A549 (cell line): ENCODE measurements around the gene PSMB5. TPM values are rescaled to one million over a fixed set of nuclear protein-coding genes. Genes with fewer than 3 reads are reported as not detected.

Experiments used
- ATAC-seq, 2 experiments: fragments of 200-7000 bp in 1 of 2; fragments of >200 bp in 1 of 2; cut with Nextera tagmentation in 1 of 2; cut with Tn5 transposase in 1 of 2; 3 replicates each; pipeline versions ENCODE4 v1.8.0 to v1.9.1; 2018 to 2020; ENCODE audit warnings: mild to moderate bottlenecking in 1 of 2, moderate library complexity in 1 of 2
- CTCF ChIA-PET: fragments of 300-600 bp; sonication (Branson Sonifier 250); formaldehyde crosslinking; extraction: SDS; loops from one replicate; lab custom pipeline; 2021; ENCODE audit warnings: antibody characterized with exemption, inconsistent platforms; lab: Yijun Ruan, JAX
- POLR2A ChIA-PET: fragments of 350-600 bp; formaldehyde crosslinking; extraction: SDS; loops from one replicate; lab custom pipeline; 2021; ENCODE audit warnings: antibody characterized with exemption, inconsistent platforms; lab: Yijun Ruan, JAX
- DNase-seq, 2 experiments: peaks; one replicate each; pipeline versions ENCODE4 v3.0.0 to v3.0.0-alpha.2; 2011 to 2016; ENCODE audit warnings: low read depth in 1 of 2, low spot score in 1 of 2
- FAIRE-seq: peaks from 2 replicates; lab custom pipeline; 2011; peaks lifted over from hg19 to GRCh38; lab: Jason Lieb, UNC
- H3K27ac ChIP-seq, 2 experiments: fragments of >200 bp; sonication (Bioruptor Twin); formaldehyde crosslinking; 3 replicates each; pipeline ENCODE4 v1.5.1; 2016 to 2017
- H3K4me1 ChIP-seq: fragments of >200 bp; sonication (Bioruptor Twin); formaldehyde crosslinking; 3 replicates; pipeline ENCODE4 v1.6.1; 2016
- H3K4me2 ChIP-seq: fragments of >200 bp; sonication (Bioruptor Twin); formaldehyde crosslinking; 3 replicates; pipeline ENCODE4 v1.6.1; 2016
- H3K4me3 ChIP-seq: fragments of >200 bp; sonication (Bioruptor Twin); formaldehyde crosslinking; 3 replicates; pipeline ENCODE4 v1.5.1; 2016
- H3K9me3 ChIP-seq: fragments of >200 bp; sonication (Bioruptor Twin); formaldehyde crosslinking; 3 replicates; pipeline ENCODE4 v1.6.1; 2016
- BHLHE40 ChIP-seq: IDR thresholded peaks from 2 replicates; pipeline ENCODE4 v1.6.1; 2012; ENCODE audit warnings: low read depth, low read length, inconsistent platforms
- CBX2 ChIP-seq: fragments of 200-600 bp; sonication (generic); IDR thresholded peaks from 2 replicates; pipeline ENCODE4 v1.6.1; 2016; ENCODE audit warnings: low read depth, mild to moderate bottlenecking, borderline replicate concordance
- CTCF ChIP-seq: fragments of >200 bp; sonication (Bioruptor Twin); formaldehyde crosslinking; IDR thresholded peaks from 3 replicates; pipeline ENCODE4 v1.5.1; 2016
- ELK1 ChIP-seq: fragments of 150-350 bp; IDR thresholded peaks from 2 replicates; pipeline ENCODE4 v1.6.1; 2014; ENCODE audit warnings: low read depth, mild to moderate bottlenecking, low read length
- ESRRA ChIP-seq: fragments of 150-350 bp; IDR thresholded peaks from 2 replicates; pipeline ENCODE4 v1.6.1; 2014; ENCODE audit warnings: mild to moderate bottlenecking, low read length, borderline replicate concordance
- FOSB ChIP-seq: fragments of 250-450 bp; sonication (Bioruptor Pico); IDR thresholded peaks from 2 replicates; pipeline ENCODE4 v1.5.0; 2020; ENCODE audit warnings: mild to moderate bottlenecking, moderate library complexity
- FOXS1 ChIP-seq: fragments of 250-450 bp; sonication (Bioruptor Pico); IDR thresholded peaks from 2 replicates; pipeline ENCODE4 v1.5.0; 2020; ENCODE audit warnings: mild to moderate bottlenecking, moderate library complexity
- GATA3 ChIP-seq: IDR thresholded peaks from 2 replicates; pipeline ENCODE4 v1.6.1; 2012; ENCODE audit warnings: borderline replicate concordance
- HDAC2 ChIP-seq: fragments of 200-600 bp; sonication (generic); IDR thresholded peaks from 2 replicates; pipeline ENCODE4 v1.6.1; 2016
- HEYL ChIP-seq: fragments of 250-450 bp; sonication (Bioruptor Pico); IDR thresholded peaks from 2 replicates; pipeline ENCODE4 v1.8.0; 2021; ENCODE audit warnings: mild to moderate bottlenecking, moderate library complexity
- HOXB13 ChIP-seq: fragments of 250-450 bp; sonication (Bioruptor Pico); IDR thresholded peaks from 2 replicates; pipeline ENCODE4 v1.5.0; 2020; ENCODE audit warnings: low read depth, mild to moderate bottlenecking, moderate library complexity
- HOXB5 ChIP-seq: fragments of 250-450 bp; sonication (Bioruptor Pico); IDR thresholded peaks from 2 replicates; pipeline ENCODE4 v1.5.0; 2020; ENCODE audit warnings: mild to moderate bottlenecking, moderate library complexity
- JUN ChIP-seq, 2 experiments: fragments of >200 bp; sonication (Bioruptor Twin); formaldehyde crosslinking; IDR thresholded peaks; 2 replicates in 1 of 2; 3 replicates in 1 of 2; pipeline ENCODE4 v1.6.1; 2016 to 2017
- KDM1A ChIP-seq: fragments of 200-600 bp; sonication (generic); IDR thresholded peaks from 2 replicates; pipeline ENCODE4 v1.6.1; 2016; ENCODE audit warnings: low read depth, mild to moderate bottlenecking
- MAX ChIP-seq: IDR thresholded peaks from 2 replicates; pipeline ENCODE4 v1.6.1; 2012
- POLR2AphosphoS2 ChIP-seq: conservative IDR thresholded peaks from 2 replicates; pipeline ENCODE4 v1.6.1; 2012; ENCODE audit warnings: low read length, improper control_type of control experiment, inconsistent platforms
- RAD21 ChIP-seq, 2 experiments: fragments of >200 bp in 1 of 2; sonication (Bioruptor Twin) in 1 of 2; formaldehyde crosslinking in 1 of 2; IDR thresholded peaks in 1 of 2; conservative IDR thresholded peaks in 1 of 2; 2 replicates in 1 of 2; 3 replicates in 1 of 2; pipeline ENCODE4 v1.6.1; 2012 to 2018; ENCODE audit warnings: inconsistent platforms in 1 of 2
- RCOR1 ChIP-seq: fragments of 150-350 bp; IDR thresholded peaks from 2 replicates; pipeline ENCODE4 v1.6.1; 2014; ENCODE audit warnings: antibody characterized with exemption, low read length, low read depth
- RFX5 ChIP-seq: fragments of 450-650 bp; IDR thresholded peaks from 2 replicates; pipeline ENCODE4 v1.7.1; 2014; ENCODE audit warnings: antibody characterized with exemption, mild to moderate bottlenecking, moderate library complexity
- RNF2 ChIP-seq: fragments of 200-600 bp; sonication (generic); IDR thresholded peaks from 2 replicates; pipeline ENCODE4 v1.6.1; 2016; ENCODE audit warnings: low read depth, mild to moderate bottlenecking, antibody characterized with exemption, moderate library complexity, borderline replicate concordance
- SMC3 ChIP-seq: fragments of >200 bp; sonication (Bioruptor Twin); formaldehyde crosslinking; IDR thresholded peaks from 3 replicates; pipeline ENCODE4 v1.6.1; 2018; ENCODE audit warnings: inconsistent platforms
- TFCP2L1 ChIP-seq: fragments of 250-450 bp; sonication (Bioruptor Pico); IDR thresholded peaks from 2 replicates; pipeline ENCODE4 v1.5.0; 2021; ENCODE audit warnings: mild to moderate bottlenecking
- ZC3H11A ChIP-seq: fragments of 450-650 bp; IDR thresholded peaks from 2 replicates; pipeline ENCODE4 v1.6.1; 2014; ENCODE audit warnings: antibody characterized with exemption, mild to moderate bottlenecking
- ZFP36 ChIP-seq: fragments of 450-650 bp; IDR thresholded peaks from 2 replicates; pipeline ENCODE4 v1.6.1; 2014; ENCODE audit warnings: borderline replicate concordance; ENCODE audit not compliant: partially characterized antibody
- WGBS: methylation state at CpG from one replicate; pipeline ENCODE4 v1.1.6; 2017; ENCODE audit errors: missing lambda C conversion rate; 5-methylcytosine and 5-hydroxymethylcytosine counted together
- polyA plus RNA-seq, 4 experiments: library from polyadenylated mRNA; depleted of rRNA in 3 of 4; stranded (reverse); fragments of >200 nt; fragmentation: RNase III in 1 of 4; extraction: RNeasy Plus Mini Kit Qiagen cat#74134 plus additional on column Dnase treatment in 1 of 4; gene quantifications; 2 replicates in 3 of 4; 3 replicates in 1 of 4; pipeline ENCODE4 v1.2.3, GENCODE V29; 2011 to 2017

The PSMB5 gene
- polyA plus RNA-seq, 2 of the 4 experiments (the other 2 are of a cell fraction): 283 to 365 TPM

GRCh38 chr14:23058654-23059504 lies 24.2 kb upstream of the PSMB5 start:
- H3K9me3 ChIP-seq: no peaks in the 10 kb centered on the region
- WGBS: 92% methylated on average over 32 of the region's 32 CpGs
- DNase-seq (no peak), FAIRE-seq (no peak), ATAC-seq (no peak)
- H3K4me1 ChIP-seq: peaks cover 44% of the 10 kb centered on the region
- ChIA-PET CTCF (interaction anchor here (0.9 to 33.8 kb wide), 39 partner anchors 9 to 669 kb away, joined by 3 to 1206 read pairs (median 6); partner anchors contain the start of genes ACIN1, AJUBA, C14orf119 and HAUS4), POLR2A (interaction anchor here (0.5 to 2.8 kb wide), 13 partner anchors 10 to 129 kb away, joined by 3 to 20 read pairs (median 4); partner anchors contain the start of genes ACIN1, AJUBA, C14orf119 and PRMT5)
- peak overlapping the region in 1 of 2 experiments; percentile 89; a peak in 2 of 6 replicates for H3K27ac ChIP-seq
- H3K4me3 ChIP-seq: no peak overlapping the region
- no peak for TF ChIP-seq RFX5
- no peak for TF ChIP-seq SMC3
- no peak for TF ChIP-seq ESRRA
- TF ChIP-seq CBX2: no peak
- no peak for TF ChIP-seq RCOR1
- no peak for TF ChIP-seq FOXS1 (CRISPR knock-in tag)
- TF ChIP-seq HEYL (CRISPR knock-in tag): no peak
- no peak for TF ChIP-seq ELK1
- TF ChIP-seq CTCF: no peak
- no peak for TF ChIP-seq FOSB (CRISPR knock-in tag)
- TF ChIP-seq TFCP2L1 (CRISPR knock-in tag): no peak
- no peak for TF ChIP-seq HOXB5 (CRISPR knock-in tag)
- TF ChIP-seq KDM1A: no peak
- TF ChIP-seq BHLHE40: no peak
- TF ChIP-seq GATA3: no peak
- no peak for TF ChIP-seq MAX
- TF ChIP-seq ZC3H11A: no peak
- 0 out of 3 replicates have a peak overlapping the region, but pooled peaks have one; percentile 97 for H3K4me2 ChIP-seq

GRCh38 chr14:23057757-23058653 lies 23.3 kb upstream of the PSMB5 start:
- H3K4me2 ChIP-seq: peak overlapping the region; percentile 97
- no peaks in the 10 kb centered on the region for H3K9me3 ChIP-seq
- H3K4me3 ChIP-seq: peak overlapping the region; percentile 71
- POLR2A ChIA-PET: interaction anchor here (0.6 to 2.8 kb wide), 12 partner anchors 11 to 293 kb away, joined by 3 to 20 read pairs (median 4); partner anchors contain the start of genes ACIN1, AJUBA, C14orf119 and PRMT5
- peaks cover 41% of the 10 kb centered on the region for H3K4me1 ChIP-seq
- peak overlapping the region; percentile 76 to 89 for H3K27ac ChIP-seq
- FAIRE-seq (no peak), ATAC-seq (peak; percentile 67 to 79), DNase-seq (peak; percentile 87 to 89)
- WGBS: 3% methylated on average over 21 of the region's 51 CpGs
- CTCF ChIA-PET: interaction anchor here (0.8 to 33.8 kb wide), 47 partner anchors 10 to 668 kb away, joined by 3 to 1206 read pairs (median 5); partner anchors contain the start of genes ACIN1, AJUBA, C14orf119 and HAUS4
- no peak for TF ChIP-seq HOXB13
- no peak for TF ChIP-seq HDAC2
- TF ChIP-seq CTCF: peak; percentile 82
- peak; percentile 79 to 81 for TF ChIP-seq RAD21 (conservative IDR thresholded peaks at IDR 0.05 in 1 of 2, IDR thresholded peaks at IDR 0.05 in 1 of 2)
- TF ChIP-seq ZFP36: no peak
- TF ChIP-seq MAX: peak; percentile 65
- TF ChIP-seq RNF2: 0 out of 2 replicates have a peak, but pooled peaks have one; percentile 66
- TF ChIP-seq SMC3: peak; percentile 85
- TF ChIP-seq POLR2AphosphoS2: 0 out of 2 replicates have a peak, but pooled peaks have one; percentile 58
- TF ChIP-seq JUN (IDR thresholded peaks at IDR 0.05): peak; percentile 22 to 62; a peak in 2 of 5 replicates
